K562 (cell line): ENCODE results near the gene BORCS8. TPM values are rescaled to one million over a fixed set of nuclear protein-coding genes. Genes with fewer than 3 reads are reported as not detected.

Experiments used
- BCLAF1 ChIP-seq, 2 experiments: fragments of 450-650 bp in 1 of 2; IDR thresholded peaks; 2 replicates each; pipeline ENCODE4 v1.6.1; 2011 to 2017; ENCODE audit warnings: low read depth in 2 of 2, antibody characterized with exemption in 1 of 2, borderline replicate concordance in 1 of 2, low read length in 1 of 2, mild to moderate bottlenecking in 1 of 2, mixed read lengths in 1 of 2; ENCODE audit not compliant: control insufficient read depth in 1 of 2
- CHD2 ChIP-seq: IDR thresholded peaks from 2 replicates; pipeline ENCODE4 v1.6.1; 2011; ENCODE audit warnings: low read depth, low read length
- CREM ChIP-seq: IDR thresholded peaks from 2 replicates; pipeline ENCODE4 v1.6.1; 2014; ENCODE audit warnings: antibody characterized with exemption, low read depth
- ETV1 ChIP-seq: fragments of 450-650 bp; conservative IDR thresholded peaks from 2 replicates; pipeline ENCODE4 v1.6.1; 2016; ENCODE audit warnings: missing genetic modification characterization, control low read depth, low read depth, missing compliant biosample characterization
- FOXP1 ChIP-seq: sonication (generic); formaldehyde crosslinking; IDR thresholded peaks from 2 replicates; pipeline ENCODE4 v1.8.0; 2022; ENCODE audit warnings: mild to moderate bottlenecking, missing genetic modification reagents
- JUN ChIP-seq, 2 experiments: sonication (generic) in 1 of 2; formaldehyde crosslinking in 1 of 2; IDR thresholded peaks; 2 replicates each; pipeline versions ENCODE4 v1.6.1 to v1.8.0; 2012 to 2022; ENCODE audit warnings: borderline replicate concordance in 2 of 2, mild to moderate bottlenecking in 2 of 2, improper control_type of control experiment in 1 of 2, low read depth in 1 of 2, low read length in 1 of 2, missing genetic modification reagents in 1 of 2
- MYC ChIP-seq, 2 experiments: fragments of 250-450 bp in 1 of 2; sonication (Bioruptor Pico) in 1 of 2; IDR thresholded peaks; 2 replicates each; pipeline versions ENCODE4 v1.5.1 to v1.6.1; 2012 to 2021; ENCODE audit warnings: low read depth in 2 of 2, borderline replicate concordance in 1 of 2, improper control_type of control experiment in 1 of 2, low read length in 1 of 2, mild to moderate bottlenecking in 1 of 2, moderate library complexity in 1 of 2
- NCOA6 ChIP-seq: fragments of 450-650 bp; IDR thresholded peaks from 2 replicates; pipeline ENCODE4 v1.6.1; 2017; ENCODE audit warnings: mild to moderate bottlenecking
- NFE2 ChIP-seq: IDR thresholded peaks from 2 replicates; pipeline ENCODE4 v1.6.1; 2014; ENCODE audit warnings: antibody characterized with exemption, low read depth
- POLR3G ChIP-seq: IDR thresholded peaks from 2 replicates; pipeline ENCODE4 v1.6.1; 2011; ENCODE audit not compliant: insufficient read length, insufficient replicate concordance; ENCODE audit errors: extremely low read depth
- PRDM10 ChIP-seq: fragments of 450-650 bp; IDR thresholded peaks from 2 replicates; pipeline ENCODE4 v1.6.1; 2018; ENCODE audit not compliant: partially characterized antibody
- RBM14 ChIP-seq: fragments of 200-400 bp; formaldehyde crosslinking; IDR thresholded peaks from 2 replicates; pipeline ENCODE4 v1.6.1; 2018; ENCODE audit warnings: low read depth, mild to moderate bottlenecking, low read length, moderate library complexity, borderline replicate concordance; ENCODE audit not compliant: insufficient read depth
- SIX5 ChIP-seq, 2 experiments: IDR thresholded peaks; 2 replicates each; pipeline ENCODE4 v1.6.1; 2011; ENCODE audit warnings: low read length in 2 of 2, borderline replicate concordance in 1 of 2, low read depth in 1 of 2, mild to moderate bottlenecking in 1 of 2, moderate library complexity in 1 of 2; ENCODE audit not compliant: insufficient read depth in 1 of 2
- THAP12 ChIP-seq: fragments of 250-450 bp; sonication (Bioruptor Pico); IDR thresholded peaks from 2 replicates; pipeline ENCODE4 v1.9.0; 2021; ENCODE audit warnings: mild to moderate bottlenecking, inconsistent platforms
- ZNF3 ChIP-seq: fragments of 250-450 bp; sonication (Bioruptor Pico); IDR thresholded peaks from 2 replicates; pipeline ENCODE4 v1.5.0; 2021; ENCODE audit warnings: mild to moderate bottlenecking, moderate library complexity
- ZNF316 ChIP-seq: fragments of 450-650 bp; IDR thresholded peaks from 2 replicates; pipeline ENCODE4 v1.6.1; 2016
- polyA plus RNA-seq, 8 experiments: library from polyadenylated mRNA; depleted of rRNA in 4 of 8; stranded (reverse) in 5 of 8; unstranded in 3 of 8; fragments of >200 nt; fragmentation: Nextera tagmentation in 2 of 8; fragmentation: Illumina TruSeq in 1 of 8; extraction: Ambion mirVana in 2 of 8; extraction: Trizol in 1 of 8; gene quantifications; 2 replicates each; pipeline versions ENCODE4 v1.2.1 to v1.2.3, GENCODE V29; 2011 to 2014; ENCODE audit warnings: inconsistent platforms in 1 of 8, missing spikeins in 1 of 8
- total RNA-seq, 7 experiments: library from RNA; depleted of rRNA in 6 of 7; stranded (reverse); fragments of >200 nt in 6 of 7; fragmentation: Illumina TruSeq in 2 of 7; extraction: Trizol in 2 of 7; gene quantifications; 2 replicates each; pipeline versions ENCODE4 v1.2.1 to v1.2.3, GENCODE V29; 2011 to 2021; ENCODE audit warnings: low replicate concordance in 1 of 7

The BORCS8 gene
- total and polyA plus RNA-seq, 9 of the 15 experiments (the other 6 are each of a cell fraction or from before 2014, with no cell fraction given), result 4.6 to 33.6 (median 16.3) TPM

GRCh38 chr19:19138109-19138981 is 53.6 kb downstream of the BORCS8 start, which contains the start of gene TMEM161A (continued):
- TF ChIP-seq MYC (IDR thresholded peaks at IDR 0.05; ENCODE audit: low read depth, low read length), result peak; percentile 82; the same call in 1 of the 2 replicates
- no peak for TF ChIP-seq MYC (CRISPR knock-in tag; IDR thresholded peaks at IDR 0.05; ENCODE audit: borderline replicate concordance, low read depth)
- no peak for TF ChIP-seq BCLAF1 (IDR thresholded peaks at IDR 0.05; ENCODE audit: borderline replicate concordance in 1 of 2, control insufficient read depth in 1 of 2, low read depth in 2 of 2, low read length in 1 of 2)
- TF ChIP-seq RBM14, result no peak
- no peak for TF ChIP-seq POLR3G
- TF ChIP-seq ZNF316, result no peak
- TF ChIP-seq CHD2, result peak; percentile 87
- peak; percentile 47 for TF ChIP-seq PRDM10
- peak; percentile 74 to 84; a peak in 3 of 4 replicates for TF ChIP-seq SIX5 (IDR thresholded peaks at IDR 0.05; ENCODE audit: borderline replicate concordance in 1 of 2, insufficient read depth in 1 of 2, low read depth in 1 of 2, low read length in 2 of 2)
- peak; percentile 53; the same call in 1 of the 2 replicates for TF ChIP-seq JUN (IDR thresholded peaks at IDR 0.05; ENCODE audit: borderline replicate concordance, low read depth, low read length)
- TF ChIP-seq JUN (CRISPR knock-in tag; IDR thresholded peaks at IDR 0.05; ENCODE audit: borderline replicate concordance), result 0 out of 2 replicates have a peak, but pooled peaks have one; percentile 68
- peak; percentile 52; the same call in 1 of the 2 replicates for TF ChIP-seq THAP12 (CRISPR knock-in tag)
- TF ChIP-seq FOXP1 (CRISPR knock-in tag), result peak; percentile 81; the same call in 1 of the 2 replicates
- TF ChIP-seq ZNF3 (CRISPR knock-in tag), result no peak
- TF ChIP-seq ETV1, result no peak
- TF ChIP-seq NFE2, result peak; percentile 32; the same call in 1 of the 2 replicates
- peak; percentile 86 for TF ChIP-seq CREM
- TF ChIP-seq NCOA6, result no peak
